GM23338 (cell line): ENCODE data around the gene PTPRB. TPM values are rescaled to one million over a fixed set of nuclear protein-coding genes. Genes with fewer than 3 reads are reported as not detected.

ENCODE experiments used
- ATAC-seq: fragments of 200-7000 bp; cut with Tn5 transposase; 3 replicates; pipeline ENCODE4 v1.9.1; 2020
- DNase-seq: peaks from one replicate; pipeline ENCODE4 v3.0.0-alpha.2; 2015; ENCODE audit warnings: low spot score
- H2AFZ ChIP-seq: fragments of 200-600 bp; sonication (generic); 2 replicates; pipeline ENCODE4 v1.8.0; 2016; ENCODE audit warnings: antibody characterized with exemption, mild to moderate bottlenecking, moderate library complexity
- H3F3A ChIP-seq: fragments of 200-600 bp; sonication (generic); replicated peaks from 2 replicates; pipeline ENCODE4 v1.8.0; 2017; ENCODE audit warnings: antibody characterized with exemption, mixed run types, low read depth
- H3K27ac ChIP-seq: fragments of 200-600 bp; sonication (generic); 2 replicates; pipeline ENCODE4 v1.6.1; 2016; ENCODE audit warnings: low read depth
- H3K27me3 ChIP-seq: fragments of 200-600 bp; sonication (generic); 2 replicates; pipeline ENCODE4 v1.8.0; 2016; ENCODE audit warnings: mild to moderate bottlenecking, mixed run types, moderate library complexity; ENCODE audit not compliant: insufficient read depth
- H3K36me3 ChIP-seq: fragments of 200-600 bp; sonication (generic); 2 replicates; pipeline ENCODE4 v1.8.0; 2016; ENCODE audit warnings: mild to moderate bottlenecking; ENCODE audit not compliant: insufficient read depth
- H3K4me1 ChIP-seq: fragments of 200-600 bp; sonication (generic); 2 replicates; pipeline ENCODE4 v1.8.0; 2016; ENCODE audit warnings: mild to moderate bottlenecking, moderate library complexity; ENCODE audit not compliant: insufficient read depth
- H3K4me2 ChIP-seq: fragments of 200-600 bp; sonication (generic); 2 replicates; pipeline ENCODE4 v1.7.1; 2017; ENCODE audit warnings: mixed run types
- H3K4me3 ChIP-seq: fragments of 200-600 bp; sonication (generic); 2 replicates; pipeline ENCODE4 v1.6.1; 2016; ENCODE audit warnings: mixed run types
- H3K79me2 ChIP-seq: fragments of 200-600 bp; sonication (generic); replicated peaks from 2 replicates; pipeline ENCODE4 v1.8.0; 2017; ENCODE audit warnings: mild to moderate bottlenecking; ENCODE audit not compliant: insufficient read depth
- H3K9me2 ChIP-seq: fragments of 200-600 bp; sonication (generic); 2 replicates; pipeline ENCODE4 v1.8.0; 2017; ENCODE audit not compliant: insufficient read depth
- H4K20me1 ChIP-seq: fragments of 200-600 bp; sonication (generic); replicated peaks from 2 replicates; pipeline ENCODE4 v1.8.0; 2017; ENCODE audit warnings: mild to moderate bottlenecking; ENCODE audit not compliant: insufficient read depth
- H3K27ac Mint-ChIP-seq: 2 replicates; pipeline ENCODE4 v1.8.0; 2020; ENCODE audit warnings: inconsistent platforms, mild to moderate bottlenecking, moderate library complexity, mixed read lengths
- H3K27me3 Mint-ChIP-seq: 3 replicates; pipeline ENCODE4 v1.8.0; 2022; ENCODE audit warnings: low read depth, mild to moderate bottlenecking, moderate library complexity, mixed read lengths, inconsistent platforms; ENCODE audit not compliant: insufficient read depth, poor library complexity
- H3K36me3 Mint-ChIP-seq: 3 replicates; pipeline ENCODE4 v1.8.0; 2021; ENCODE audit warnings: low read depth, mild to moderate bottlenecking, inconsistent platforms, moderate library complexity, mixed read lengths
- H3K4me1 Mint-ChIP-seq: 3 replicates; pipeline ENCODE4 v1.8.0; 2020; ENCODE audit warnings: mild to moderate bottlenecking, inconsistent platforms, mixed read lengths
- H3K4me3 Mint-ChIP-seq: 3 replicates; pipeline ENCODE4 v1.8.0; 2021; ENCODE audit warnings: moderate library complexity, mild to moderate bottlenecking, inconsistent platforms, mixed read lengths
- H3K9me3 Mint-ChIP-seq: 3 replicates; pipeline ENCODE4 v1.8.0; 2020; ENCODE audit warnings: moderate library complexity, mild to moderate bottlenecking, inconsistent platforms, mixed read lengths
- CREB1 ChIP-seq: fragments of 250-450 bp; sonication (Bioruptor Pico); IDR thresholded peaks from 2 replicates; pipeline ENCODE4 v1.5.0; 2020; ENCODE audit warnings: low read depth, mild to moderate bottlenecking, moderate library complexity
- EZH2 ChIP-seq: fragments of 200-600 bp; sonication (generic); IDR thresholded peaks from one replicate; pipeline ENCODE4 v1.8.0; 2017; ENCODE audit warnings: antibody characterized with exemption, mild to moderate bottlenecking, low read depth; ENCODE audit not compliant: unreplicated experiment
- EZH2phosphoT487 ChIP-seq: fragments of 200-600 bp; sonication (generic); IDR thresholded peaks from one replicate; pipeline ENCODE4 v1.8.1; 2018; ENCODE audit warnings: antibody characterized with exemption; ENCODE audit not compliant: unreplicated experiment
- JUNB ChIP-seq: IDR thresholded peaks from one replicate; pipeline ENCODE4 v1.6.1; 2016; ENCODE audit warnings: antibody characterized with exemption; ENCODE audit not compliant: unreplicated experiment
- NANOG ChIP-seq: IDR thresholded peaks from 2 replicates; pipeline ENCODE4 v1.6.1; 2016; ENCODE audit warnings: antibody characterized with exemption, borderline replicate concordance
- POLR2AphosphoS5 ChIP-seq: IDR thresholded peaks from 2 replicates; pipeline ENCODE4 v1.6.1; 2016; ENCODE audit warnings: antibody characterized with exemption, low read depth
- STAT1 ChIP-seq: IDR thresholded peaks from one replicate; pipeline ENCODE4 v1.6.1; 2016; ENCODE audit warnings: antibody characterized with exemption; ENCODE audit not compliant: unreplicated experiment
- ZNF114 ChIP-seq: fragments of 250-450 bp; sonication (Bioruptor Pico); IDR thresholded peaks from 2 replicates; pipeline ENCODE4 v1.5.0; 2020; ENCODE audit warnings: mild to moderate bottlenecking, moderate library complexity
- ZNF331 ChIP-seq: fragments of 250-450 bp; sonication (Bioruptor Pico); IDR thresholded peaks from 2 replicates; pipeline ENCODE4 v1.5.0; 2020; ENCODE audit warnings: low read depth, mild to moderate bottlenecking, moderate library complexity
- polyA plus RNA-seq: library from polyadenylated mRNA; unstranded; fragments of >200 nt; fragmentation: Nextera tagmentation; extraction: Ambion mirVana; gene quantifications from 2 replicates; pipeline ENCODE4 v1.2.1, GENCODE V29; 2016
- total RNA-seq: library from RNA; depleted of rRNA; stranded (reverse); fragments of >200 nt; shearing (Covaris generic); gene quantifications from 2 replicates; pipeline ENCODE4 v1.2.3, GENCODE V29; 2014
- TF ChIP-seq, protein P1 (sequence below): IDR thresholded peaks from 2 replicates; pipeline ENCODE4 v1.6.1; 2016; ENCODE audit warnings: antibody characterized with exemption
- TF ChIP-seq, protein P2 (sequence below): IDR thresholded peaks from one replicate; pipeline ENCODE4 v1.6.1; 2018; ENCODE audit warnings: antibody characterized with exemption; ENCODE audit not compliant: unreplicated experiment
- TF ChIP-seq, protein P3 (sequence below), 2 experiments: fragments of 200-600 bp in 1 of 2; sonication (generic) in 1 of 2; conservative IDR thresholded peaks; 2 replicates each; pipeline versions ENCODE4 v1.5.1 to v1.6.1; 2016 to 2017; ENCODE audit warnings: antibody characterized with exemption in 2 of 2, low read depth in 2 of 2, mild to moderate bottlenecking in 2 of 2, moderate library complexity in 1 of 2
- TF ChIP-seq, protein P4 (sequence below): fragments of 250-450 bp; sonication (Bioruptor Pico); IDR thresholded peaks from 2 replicates; pipeline ENCODE4 v1.5.0; 2020; ENCODE audit warnings: mild to moderate bottlenecking, moderate library complexity

The PTPRB gene
- total and polyA plus RNA-seq, 2 experiments from 2014 or later: 0.13 to 1.7 TPM

DNA sequence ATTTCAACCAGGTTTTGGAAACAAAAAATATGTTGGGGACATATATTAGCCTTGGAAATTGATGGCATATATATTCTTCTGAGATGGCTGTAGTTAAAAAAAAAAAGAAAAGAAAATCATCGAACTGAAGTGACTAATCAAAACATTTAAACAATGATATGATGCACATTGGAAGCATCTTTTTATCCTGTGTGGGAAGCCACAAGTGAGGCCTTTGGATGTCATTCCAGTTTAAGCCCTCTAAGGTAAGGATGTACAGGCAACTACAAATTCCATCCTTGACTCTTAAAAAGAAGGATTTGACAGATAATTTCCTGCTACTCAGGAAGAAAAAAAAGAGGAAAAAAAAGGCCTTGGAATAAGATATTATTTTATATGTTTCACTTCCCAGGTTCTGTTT lies 9.6 kb upstream of the PTPRB start:
- no peaks in the 10 kb centered on the region for H3K36me3 Mint-ChIP-seq
- no peaks in the 10 kb centered on the region for H3K27me3 ChIP-seq
- H3K79me2 ChIP-seq: no peaks in the 10 kb centered on the region
- no peak overlapping the region for H3K4me3 ChIP-seq
- no peaks in the 10 kb centered on the region for H3K36me3 ChIP-seq
- H4K20me1 ChIP-seq: no peaks in the 10 kb centered on the region
- no peak overlapping the region for H3K4me2 ChIP-seq
- H3K27me3 Mint-ChIP-seq: no peaks in the 10 kb centered on the region
- H3K9me2 ChIP-seq: no peaks in the 10 kb centered on the region
- no peaks in the 10 kb centered on the region for H3F3A ChIP-seq
- no peak overlapping the region for H3K27ac ChIP-seq
- H3K9me3 Mint-ChIP-seq: no peaks in the 10 kb centered on the region
- no peak overlapping the region for H2AFZ ChIP-seq
- no peak overlapping the region for H3K4me3 Mint-ChIP-seq
- DNase-seq (no peak), ATAC-seq (no peak)
- peaks cover 6% of the 10 kb centered on the region for H3K4me1 ChIP-seq
- TF ChIP-seq EZH2phosphoT487 (no peak), ZNF331 (CRISPR knock-in tag) (no peak), JUNB (no peak), CREB1 (no peak), EZH2 (no peak), NANOG (no peak), POLR2AphosphoS5 (no peak), ZNF114 (CRISPR knock-in tag) (no peak), STAT1 (no peak)
- TF ChIP-seq, protein P1, sequence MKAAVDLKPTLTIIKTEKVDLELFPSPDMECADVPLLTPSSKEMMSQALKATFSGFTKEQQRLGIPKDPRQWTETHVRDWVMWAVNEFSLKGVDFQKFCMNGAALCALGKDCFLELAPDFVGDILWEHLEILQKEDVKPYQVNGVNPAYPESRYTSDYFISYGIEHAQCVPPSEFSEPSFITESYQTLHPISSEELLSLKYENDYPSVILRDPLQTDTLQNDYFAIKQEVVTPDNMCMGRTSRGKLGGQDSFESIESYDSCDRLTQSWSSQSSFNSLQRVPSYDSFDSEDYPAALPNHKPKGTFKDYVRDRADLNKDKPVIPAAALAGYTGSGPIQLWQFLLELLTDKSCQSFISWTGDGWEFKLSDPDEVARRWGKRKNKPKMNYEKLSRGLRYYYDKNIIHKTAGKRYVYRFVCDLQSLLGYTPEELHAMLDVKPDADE: no peak
- TF ChIP-seq, protein P2, sequence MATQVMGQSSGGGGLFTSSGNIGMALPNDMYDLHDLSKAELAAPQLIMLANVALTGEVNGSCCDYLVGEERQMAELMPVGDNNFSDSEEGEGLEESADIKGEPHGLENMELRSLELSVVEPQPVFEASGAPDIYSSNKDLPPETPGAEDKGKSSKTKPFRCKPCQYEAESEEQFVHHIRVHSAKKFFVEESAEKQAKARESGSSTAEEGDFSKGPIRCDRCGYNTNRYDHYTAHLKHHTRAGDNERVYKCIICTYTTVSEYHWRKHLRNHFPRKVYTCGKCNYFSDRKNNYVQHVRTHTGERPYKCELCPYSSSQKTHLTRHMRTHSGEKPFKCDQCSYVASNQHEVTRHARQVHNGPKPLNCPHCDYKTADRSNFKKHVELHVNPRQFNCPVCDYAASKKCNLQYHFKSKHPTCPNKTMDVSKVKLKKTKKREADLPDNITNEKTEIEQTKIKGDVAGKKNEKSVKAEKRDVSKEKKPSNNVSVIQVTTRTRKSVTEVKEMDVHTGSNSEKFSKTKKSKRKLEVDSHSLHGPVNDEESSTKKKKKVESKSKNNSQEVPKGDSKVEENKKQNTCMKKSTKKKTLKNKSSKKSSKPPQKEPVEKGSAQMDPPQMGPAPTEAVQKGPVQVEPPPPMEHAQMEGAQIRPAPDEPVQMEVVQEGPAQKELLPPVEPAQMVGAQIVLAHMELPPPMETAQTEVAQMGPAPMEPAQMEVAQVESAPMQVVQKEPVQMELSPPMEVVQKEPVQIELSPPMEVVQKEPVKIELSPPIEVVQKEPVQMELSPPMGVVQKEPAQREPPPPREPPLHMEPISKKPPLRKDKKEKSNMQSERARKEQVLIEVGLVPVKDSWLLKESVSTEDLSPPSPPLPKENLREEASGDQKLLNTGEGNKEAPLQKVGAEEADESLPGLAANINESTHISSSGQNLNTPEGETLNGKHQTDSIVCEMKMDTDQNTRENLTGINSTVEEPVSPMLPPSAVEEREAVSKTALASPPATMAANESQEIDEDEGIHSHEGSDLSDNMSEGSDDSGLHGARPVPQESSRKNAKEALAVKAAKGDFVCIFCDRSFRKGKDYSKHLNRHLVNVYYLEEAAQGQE: no peak
- TF ChIP-seq, protein P3, sequence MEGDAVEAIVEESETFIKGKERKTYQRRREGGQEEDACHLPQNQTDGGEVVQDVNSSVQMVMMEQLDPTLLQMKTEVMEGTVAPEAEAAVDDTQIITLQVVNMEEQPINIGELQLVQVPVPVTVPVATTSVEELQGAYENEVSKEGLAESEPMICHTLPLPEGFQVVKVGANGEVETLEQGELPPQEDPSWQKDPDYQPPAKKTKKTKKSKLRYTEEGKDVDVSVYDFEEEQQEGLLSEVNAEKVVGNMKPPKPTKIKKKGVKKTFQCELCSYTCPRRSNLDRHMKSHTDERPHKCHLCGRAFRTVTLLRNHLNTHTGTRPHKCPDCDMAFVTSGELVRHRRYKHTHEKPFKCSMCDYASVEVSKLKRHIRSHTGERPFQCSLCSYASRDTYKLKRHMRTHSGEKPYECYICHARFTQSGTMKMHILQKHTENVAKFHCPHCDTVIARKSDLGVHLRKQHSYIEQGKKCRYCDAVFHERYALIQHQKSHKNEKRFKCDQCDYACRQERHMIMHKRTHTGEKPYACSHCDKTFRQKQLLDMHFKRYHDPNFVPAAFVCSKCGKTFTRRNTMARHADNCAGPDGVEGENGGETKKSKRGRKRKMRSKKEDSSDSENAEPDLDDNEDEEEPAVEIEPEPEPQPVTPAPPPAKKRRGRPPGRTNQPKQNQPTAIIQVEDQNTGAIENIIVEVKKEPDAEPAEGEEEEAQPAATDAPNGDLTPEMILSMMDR (conservative IDR thresholded peaks at IDR 0.05; ENCODE audit: low read depth in 2 of 2): no peak
- TF ChIP-seq, protein P4, sequence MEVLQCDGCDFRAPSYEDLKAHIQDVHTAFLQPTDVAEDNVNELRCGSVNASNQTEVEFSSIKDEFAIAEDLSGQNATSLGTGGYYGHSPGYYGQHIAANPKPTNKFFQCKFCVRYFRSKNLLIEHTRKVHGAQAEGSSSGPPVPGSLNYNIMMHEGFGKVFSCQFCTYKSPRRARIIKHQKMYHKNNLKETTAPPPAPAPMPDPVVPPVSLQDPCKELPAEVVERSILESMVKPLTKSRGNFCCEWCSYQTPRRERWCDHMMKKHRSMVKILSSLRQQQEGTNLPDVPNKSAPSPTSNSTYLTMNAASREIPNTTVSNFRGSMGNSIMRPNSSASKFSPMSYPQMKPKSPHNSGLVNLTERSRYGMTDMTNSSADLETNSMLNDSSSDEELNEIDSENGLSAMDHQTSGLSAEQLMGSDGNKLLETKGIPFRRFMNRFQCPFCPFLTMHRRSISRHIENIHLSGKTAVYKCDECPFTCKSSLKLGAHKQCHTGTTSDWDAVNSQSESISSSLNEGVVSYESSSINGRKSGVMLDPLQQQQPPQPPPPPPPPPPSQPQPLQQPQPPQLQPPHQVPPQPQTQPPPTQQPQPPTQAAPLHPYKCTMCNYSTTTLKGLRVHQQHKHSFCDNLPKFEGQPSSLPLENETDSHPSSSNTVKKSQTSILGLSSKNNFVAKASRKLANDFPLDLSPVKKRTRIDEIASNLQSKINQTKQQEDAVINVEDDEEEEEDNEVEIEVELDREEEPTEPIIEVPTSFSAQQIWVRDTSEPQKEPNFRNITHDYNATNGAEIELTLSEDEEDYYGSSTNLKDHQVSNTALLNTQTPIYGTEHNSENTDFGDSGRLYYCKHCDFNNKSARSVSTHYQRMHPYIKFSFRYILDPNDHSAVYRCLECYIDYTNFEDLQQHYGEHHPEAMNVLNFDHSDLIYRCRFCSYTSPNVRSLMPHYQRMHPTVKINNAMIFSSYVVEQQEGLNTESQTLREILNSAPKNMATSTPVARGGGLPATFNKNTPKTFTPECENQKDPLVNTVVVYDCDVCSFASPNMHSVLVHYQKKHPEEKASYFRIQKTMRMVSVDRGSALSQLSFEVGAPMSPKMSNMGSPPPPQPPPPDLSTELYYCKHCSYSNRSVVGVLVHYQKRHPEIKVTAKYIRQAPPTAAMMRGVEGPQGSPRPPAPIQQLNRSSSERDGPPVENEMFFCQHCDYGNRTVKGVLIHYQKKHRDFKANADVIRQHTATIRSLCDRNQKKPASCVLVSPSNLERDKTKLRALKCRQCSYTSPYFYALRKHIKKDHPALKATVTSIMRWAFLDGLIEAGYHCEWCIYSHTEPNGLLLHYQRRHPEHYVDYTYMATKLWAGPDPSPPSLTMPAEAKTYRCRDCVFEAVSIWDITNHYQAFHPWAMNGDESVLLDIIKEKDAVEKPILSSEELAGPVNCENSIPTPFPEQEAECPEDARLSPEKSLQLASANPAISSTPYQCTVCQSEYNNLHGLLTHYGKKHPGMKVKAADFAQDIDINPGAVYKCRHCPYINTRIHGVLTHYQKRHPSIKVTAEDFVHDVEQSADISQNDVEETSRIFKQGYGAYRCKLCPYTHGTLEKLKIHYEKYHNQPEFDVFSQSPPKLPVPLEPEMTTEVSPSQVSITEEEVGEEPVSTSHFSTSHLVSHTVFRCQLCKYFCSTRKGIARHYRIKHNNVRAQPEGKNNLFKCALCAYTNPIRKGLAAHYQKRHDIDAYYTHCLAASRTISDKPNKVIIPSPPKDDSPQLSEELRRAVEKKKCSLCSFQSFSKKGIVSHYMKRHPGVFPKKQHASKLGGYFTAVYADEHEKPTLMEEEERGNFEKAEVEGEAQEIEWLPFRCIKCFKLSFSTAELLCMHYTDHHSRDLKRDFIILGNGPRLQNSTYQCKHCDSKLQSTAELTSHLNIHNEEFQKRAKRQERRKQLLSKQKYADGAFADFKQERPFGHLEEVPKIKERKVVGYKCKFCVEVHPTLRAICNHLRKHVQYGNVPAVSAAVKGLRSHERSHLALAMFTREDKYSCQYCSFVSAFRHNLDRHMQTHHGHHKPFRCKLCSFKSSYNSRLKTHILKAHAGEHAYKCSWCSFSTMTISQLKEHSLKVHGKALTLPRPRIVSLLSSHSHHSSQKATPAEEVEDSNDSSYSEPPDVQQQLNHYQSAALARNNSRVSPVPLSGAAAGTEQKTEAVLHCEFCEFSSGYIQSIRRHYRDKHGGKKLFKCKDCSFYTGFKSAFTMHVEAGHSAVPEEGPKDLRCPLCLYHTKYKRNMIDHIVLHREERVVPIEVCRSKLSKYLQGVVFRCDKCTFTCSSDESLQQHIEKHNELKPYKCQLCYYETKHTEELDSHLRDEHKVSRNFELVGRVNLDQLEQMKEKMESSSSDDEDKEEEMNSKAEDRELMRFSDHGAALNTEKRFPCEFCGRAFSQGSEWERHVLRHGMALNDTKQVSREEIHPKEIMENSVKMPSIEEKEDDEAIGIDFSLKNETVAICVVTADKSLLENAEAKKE: no peak
- no peak overlapping the region for H3K27ac Mint-ChIP-seq
- peaks cover 13% of the 10 kb centered on the region; the same call in 2 of the 3 replicates for H3K4me1 Mint-ChIP-seq
